AG09309 (cell line): ENCODE data around the gene GTF3C4.

Experiments used
- DNase-seq: peaks from one replicate; pipeline ENCODE4 v3.0.0-alpha.2; 2010; ENCODE audit warnings: low read depth
- H3K4me3 ChIP-seq: 2 replicates; pipeline ENCODE4 v1.5.1; 2011; ENCODE audit warnings: mild to moderate bottlenecking, low read depth, low read length, moderate library complexity; ENCODE audit not compliant: control insufficient read depth
- TF ChIP-seq, protein P1 (sequence below): IDR thresholded peaks from 2 replicates; pipeline ENCODE4 v1.5.1; 2011; ENCODE audit warnings: mild to moderate bottlenecking, low read depth, low read length, inconsistent platforms; ENCODE audit not compliant: insufficient read depth, control insufficient read depth; ENCODE audit errors: missing control alignments

The GTF3C4 gene

DNA sequence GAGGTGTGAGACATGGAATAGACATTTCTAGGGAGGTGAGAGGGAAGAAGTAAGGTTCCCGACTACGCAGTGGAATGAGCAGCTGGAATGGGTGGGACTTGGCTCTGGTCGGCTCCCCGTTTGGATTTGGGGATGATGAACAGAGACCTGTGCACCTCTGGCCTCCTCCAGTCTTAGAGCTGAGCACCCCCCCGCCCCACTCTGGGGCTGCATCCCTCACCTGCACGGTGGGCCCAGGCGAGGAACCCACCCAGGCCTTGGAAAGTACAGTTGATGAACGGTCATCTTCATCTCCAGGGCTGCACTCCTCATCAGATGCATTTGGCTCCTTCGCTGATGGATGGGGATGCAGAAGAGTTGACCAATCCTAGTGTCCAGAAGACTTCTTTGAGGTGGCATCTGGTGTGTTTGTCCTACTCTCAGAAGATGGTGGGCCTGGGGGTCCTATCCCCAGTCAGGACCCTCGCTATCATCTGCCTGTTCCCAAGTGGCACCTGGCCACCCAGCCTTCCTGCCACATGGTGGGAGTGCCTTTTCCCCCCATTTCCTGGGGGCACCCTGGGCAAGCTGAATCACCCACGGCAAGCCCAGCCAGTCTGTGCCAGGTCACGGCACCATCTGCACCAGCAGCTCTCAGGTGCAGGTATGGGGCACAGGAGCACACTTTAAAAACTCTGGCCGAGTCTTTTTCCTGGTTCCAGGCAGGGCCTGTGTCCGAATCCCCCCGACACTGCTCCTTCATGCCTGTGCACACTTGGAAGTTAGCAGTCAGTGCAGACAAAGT, 70.5 kb downstream of the GTF3C4 start:
- TF ChIP-seq, protein P1, sequence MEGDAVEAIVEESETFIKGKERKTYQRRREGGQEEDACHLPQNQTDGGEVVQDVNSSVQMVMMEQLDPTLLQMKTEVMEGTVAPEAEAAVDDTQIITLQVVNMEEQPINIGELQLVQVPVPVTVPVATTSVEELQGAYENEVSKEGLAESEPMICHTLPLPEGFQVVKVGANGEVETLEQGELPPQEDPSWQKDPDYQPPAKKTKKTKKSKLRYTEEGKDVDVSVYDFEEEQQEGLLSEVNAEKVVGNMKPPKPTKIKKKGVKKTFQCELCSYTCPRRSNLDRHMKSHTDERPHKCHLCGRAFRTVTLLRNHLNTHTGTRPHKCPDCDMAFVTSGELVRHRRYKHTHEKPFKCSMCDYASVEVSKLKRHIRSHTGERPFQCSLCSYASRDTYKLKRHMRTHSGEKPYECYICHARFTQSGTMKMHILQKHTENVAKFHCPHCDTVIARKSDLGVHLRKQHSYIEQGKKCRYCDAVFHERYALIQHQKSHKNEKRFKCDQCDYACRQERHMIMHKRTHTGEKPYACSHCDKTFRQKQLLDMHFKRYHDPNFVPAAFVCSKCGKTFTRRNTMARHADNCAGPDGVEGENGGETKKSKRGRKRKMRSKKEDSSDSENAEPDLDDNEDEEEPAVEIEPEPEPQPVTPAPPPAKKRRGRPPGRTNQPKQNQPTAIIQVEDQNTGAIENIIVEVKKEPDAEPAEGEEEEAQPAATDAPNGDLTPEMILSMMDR: no peak
- H3K4me3 ChIP-seq: no peak overlapping the region
- no peak for DNase-seq

DNA sequence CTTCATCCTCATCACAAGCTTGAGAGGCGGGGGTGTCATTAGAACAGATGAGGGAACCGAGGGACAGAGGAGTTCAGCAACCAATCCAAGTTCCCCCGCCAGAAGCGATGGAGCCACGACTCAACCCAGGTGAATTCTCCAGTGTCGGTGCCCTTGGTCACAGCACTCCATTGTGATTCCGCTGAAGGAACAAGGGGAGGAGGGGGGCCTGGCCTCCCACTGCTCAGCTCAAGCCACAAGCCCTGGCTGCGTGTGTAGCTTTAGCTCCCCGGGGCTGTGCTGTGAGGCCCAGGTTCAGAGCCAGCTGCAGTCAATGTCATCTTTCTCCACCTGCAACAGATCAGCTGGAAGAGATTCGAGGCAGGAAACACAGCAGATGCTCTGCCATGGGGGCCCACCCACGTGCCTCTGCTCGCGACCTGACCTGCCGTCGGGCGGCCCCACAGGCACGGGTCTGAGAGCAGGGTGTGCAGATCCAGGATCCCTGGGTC, 72.6 kb downstream of the GTF3C4 start:
- TF ChIP-seq, protein P1: no peak
- H3K4me3 ChIP-seq: no peak overlapping the region
- DNase-seq: no peak

DNA sequence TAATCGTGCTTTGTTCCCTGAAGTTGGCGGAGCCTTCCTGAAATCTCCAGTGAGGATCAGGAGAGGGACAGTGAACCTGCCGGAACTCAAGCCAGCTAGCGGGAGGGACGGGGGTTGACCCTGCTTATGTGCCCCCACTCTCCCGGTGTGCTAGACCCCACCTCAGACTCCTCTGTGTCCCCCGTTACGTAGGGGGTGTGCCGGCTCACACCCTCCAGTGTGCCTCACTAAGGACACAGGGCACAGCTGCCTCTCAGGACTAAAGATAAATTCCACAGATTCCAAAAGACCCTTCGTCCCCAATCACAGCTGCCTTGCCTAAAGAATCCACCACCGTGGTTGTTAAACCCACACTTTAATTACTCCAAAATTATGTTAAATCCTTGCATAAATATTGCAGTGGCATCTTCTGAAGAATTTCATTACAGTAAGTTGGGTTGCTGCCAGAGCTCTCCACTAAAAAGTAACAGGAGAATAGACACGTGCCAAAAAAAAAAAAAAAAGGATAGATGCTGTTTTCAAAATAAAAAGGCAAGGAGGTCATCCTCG, 73.7 kb downstream of the GTF3C4 start:
- TF ChIP-seq, protein P1: no peak
- no peak for DNase-seq
- no peak overlapping the region for H3K4me3 ChIP-seq
